ENCODE data around the gene PAF1.

DNA sequence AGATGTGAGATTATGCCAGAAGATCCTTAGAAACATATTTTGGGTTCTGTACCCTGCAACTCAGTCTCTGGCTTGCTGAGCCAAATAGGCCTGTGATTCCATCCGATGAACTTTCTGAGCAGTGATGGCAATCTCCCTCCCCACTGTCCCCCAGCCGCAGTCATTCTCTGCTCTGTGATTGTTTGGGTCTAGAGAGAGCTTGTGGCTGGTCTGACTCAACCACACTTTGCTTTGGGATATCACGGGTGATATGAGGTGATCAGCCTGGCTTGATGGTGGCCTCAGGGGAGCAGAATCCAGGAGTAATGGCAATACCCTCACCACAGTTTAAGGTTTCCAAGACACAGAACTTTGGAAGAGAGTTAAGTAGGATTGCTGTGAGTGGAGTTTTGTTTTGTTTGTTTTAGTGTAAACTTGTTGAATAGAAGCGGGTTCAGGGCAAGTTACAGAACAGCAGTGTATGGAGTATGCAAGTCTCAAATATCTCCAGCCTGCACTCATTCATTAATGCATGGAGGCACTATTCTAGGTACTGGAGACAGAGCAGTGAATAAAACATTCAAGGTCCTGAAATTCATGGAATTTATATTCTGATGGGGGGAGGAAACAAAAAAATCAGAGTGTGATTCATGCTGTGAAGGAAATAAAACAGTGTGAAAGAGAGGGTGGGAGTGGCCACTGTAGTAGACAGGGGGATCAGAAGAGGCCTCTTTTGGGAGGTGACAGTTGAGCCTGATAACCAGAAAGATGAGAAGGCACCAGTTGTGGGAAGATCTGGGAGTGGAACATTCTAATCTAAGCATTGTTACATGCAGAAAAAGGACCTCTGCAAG is 43.4 kb downstream of the PAF1 start:
- TF ChIP-seq, protein P1, sequence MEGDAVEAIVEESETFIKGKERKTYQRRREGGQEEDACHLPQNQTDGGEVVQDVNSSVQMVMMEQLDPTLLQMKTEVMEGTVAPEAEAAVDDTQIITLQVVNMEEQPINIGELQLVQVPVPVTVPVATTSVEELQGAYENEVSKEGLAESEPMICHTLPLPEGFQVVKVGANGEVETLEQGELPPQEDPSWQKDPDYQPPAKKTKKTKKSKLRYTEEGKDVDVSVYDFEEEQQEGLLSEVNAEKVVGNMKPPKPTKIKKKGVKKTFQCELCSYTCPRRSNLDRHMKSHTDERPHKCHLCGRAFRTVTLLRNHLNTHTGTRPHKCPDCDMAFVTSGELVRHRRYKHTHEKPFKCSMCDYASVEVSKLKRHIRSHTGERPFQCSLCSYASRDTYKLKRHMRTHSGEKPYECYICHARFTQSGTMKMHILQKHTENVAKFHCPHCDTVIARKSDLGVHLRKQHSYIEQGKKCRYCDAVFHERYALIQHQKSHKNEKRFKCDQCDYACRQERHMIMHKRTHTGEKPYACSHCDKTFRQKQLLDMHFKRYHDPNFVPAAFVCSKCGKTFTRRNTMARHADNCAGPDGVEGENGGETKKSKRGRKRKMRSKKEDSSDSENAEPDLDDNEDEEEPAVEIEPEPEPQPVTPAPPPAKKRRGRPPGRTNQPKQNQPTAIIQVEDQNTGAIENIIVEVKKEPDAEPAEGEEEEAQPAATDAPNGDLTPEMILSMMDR (IDR thresholded peaks at IDR 0.05): no peak
- TF ChIP-seq POLR2AphosphoS5 (IDR thresholded peaks at IDR 0.05): no peak
- TF ChIP-seq POLR2A (IDR thresholded peaks at IDR 0.05): no peak
- TF ChIP-seq EP300 (IDR thresholded peaks at IDR 0.05): no peak

Data from stomach (tissue), 4 donors.